Fibroblast of lung (primary cell): Measurements from ENCODE around the gene EZR. TPM values are rescaled to one million over a fixed set of nuclear protein-coding genes. Genes with fewer than 3 reads are reported as not detected.

Experiments
- DNase-seq, 2 donors: peaks; one replicate each; pipeline versions ENCODE4 v3.0.0 to v3.0.0-alpha.2; 2010; ENCODE audit warnings: low read depth in 2 of 2
- H2AFZ ChIP-seq: 2 replicates; pipeline ENCODE4 v1.5.1; 2012; ENCODE audit warnings: low read length, control low read depth, inconsistent platforms
- H3K27ac ChIP-seq: 2 replicates; pipeline ENCODE4 v1.5.1; 2011; ENCODE audit warnings: low read length, control low read depth; ENCODE audit not compliant: insufficient read depth
- H3K27me3 ChIP-seq: 2 replicates; pipeline ENCODE4 v1.5.1; 2011; ENCODE audit warnings: mild to moderate bottlenecking, low read length; ENCODE audit not compliant: control insufficient read depth, insufficient read depth
- H3K36me3 ChIP-seq: 2 replicates; pipeline ENCODE4 v1.5.1; 2011; ENCODE audit warnings: low read length; ENCODE audit not compliant: control insufficient read depth, insufficient read depth
- H3K4me1 ChIP-seq: 2 replicates; pipeline ENCODE4 v1.5.1; 2011; ENCODE audit warnings: low read length; ENCODE audit not compliant: control insufficient read depth, insufficient read depth; ENCODE audit errors: extremely low read depth
- H3K4me2 ChIP-seq: 2 replicates; pipeline ENCODE4 v1.5.1; 2011; ENCODE audit warnings: low read length, control low read depth; ENCODE audit not compliant: insufficient read depth; ENCODE audit errors: extremely low read depth
- H3K4me3 ChIP-seq, 4 experiments: fragments of 200-600 bp in 1 of 4; sonication (generic) in 1 of 4; replicated peaks in 1 of 4; 2 replicates each; pipeline ENCODE4 v1.5.1; 2011 to 2016; ENCODE audit warnings: low read length in 4 of 4, low read depth in 3 of 4, mild to moderate bottlenecking in 3 of 4, control low read depth in 2 of 4, inconsistent platforms in 1 of 4, mixed read lengths in 1 of 4; ENCODE audit not compliant: insufficient read depth in 1 of 4; ENCODE audit errors: control extremely low read depth in 1 of 4
- H3K79me2 ChIP-seq: 2 replicates; pipeline ENCODE4 v1.5.1; 2012; ENCODE audit warnings: mild to moderate bottlenecking, low read length, inconsistent platforms; ENCODE audit not compliant: control insufficient read depth, insufficient read depth
- H3K9ac ChIP-seq: 2 replicates; pipeline ENCODE4 v1.5.1; 2011; ENCODE audit warnings: mild to moderate bottlenecking, low read length, control low read depth; ENCODE audit not compliant: insufficient read depth
- H3K9me3 ChIP-seq: 2 replicates; pipeline ENCODE4 v1.5.1; 2012; ENCODE audit warnings: low read depth, low read length; ENCODE audit not compliant: control insufficient read depth, insufficient read depth
- H4K20me1 ChIP-seq: 2 replicates; pipeline ENCODE4 v1.5.1; 2011; ENCODE audit warnings: low read length; ENCODE audit not compliant: control insufficient read depth, insufficient read depth; ENCODE audit errors: extremely low read depth
- EZH2 ChIP-seq: IDR thresholded peaks from 2 replicates; pipeline ENCODE4 v1.5.1; 2012; ENCODE audit warnings: low read length, control low read depth, mild to moderate bottlenecking; ENCODE audit errors: missing control alignments
- polyA plus RNA-seq, 2 donors: library from polyadenylated mRNA; depleted of rRNA in 1 of 2; stranded (reverse) in 1 of 2; unstranded in 1 of 2; fragments of >200 nt; gene quantifications; 2 replicates each; pipeline ENCODE4 v1.2.1, GENCODE V29; 2011 to 2012; ENCODE audit warnings: missing spikeins in 1 of 2
- total RNA-seq: library from RNA; depleted of rRNA; stranded (reverse); fragments of >200 nt; gene quantifications from 2 replicates; pipeline ENCODE4 v1.2.1, GENCODE V29; 2014
- TF ChIP-seq, protein P1 (sequence below), 2 donors: IDR thresholded peaks in 1 of 2; conservative IDR thresholded peaks in 1 of 2; 1 replicate in 1 of 2; 2 replicates in 1 of 2; pipeline ENCODE4 v1.5.1; 2011 to 2012; ENCODE audit warnings: low read length in 2 of 2, control low read depth in 1 of 2, inconsistent platforms in 1 of 2, low read depth in 1 of 2, mild to moderate bottlenecking in 1 of 2

Gene EZR
- total and polyA plus RNA-seq, 2 donors (not counting 1 experiment from before 2014, with no cell fraction given): 89.0 to 132 TPM

DNA sequence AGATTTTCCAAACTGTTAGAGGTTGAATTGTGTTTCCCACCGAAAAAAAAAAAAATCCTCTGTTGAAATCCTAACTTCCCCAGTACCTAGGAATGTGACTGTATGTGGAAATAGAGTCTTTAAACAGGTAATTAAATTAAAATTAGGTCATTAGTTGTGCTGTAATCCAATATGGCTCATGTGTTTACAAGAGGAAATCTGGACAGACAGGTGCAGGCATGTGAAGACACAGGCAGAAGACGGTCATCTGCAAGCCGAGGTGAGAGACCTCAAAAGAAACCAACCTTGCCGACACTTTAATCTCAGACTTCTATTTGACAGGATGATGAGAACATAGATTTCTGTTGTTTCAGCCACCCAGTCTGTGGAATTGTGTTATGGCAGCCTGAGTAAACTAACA, 28.6 kb upstream of the EZR start:
- no peak for TF ChIP-seq EZH2
- TF ChIP-seq, protein P1, sequence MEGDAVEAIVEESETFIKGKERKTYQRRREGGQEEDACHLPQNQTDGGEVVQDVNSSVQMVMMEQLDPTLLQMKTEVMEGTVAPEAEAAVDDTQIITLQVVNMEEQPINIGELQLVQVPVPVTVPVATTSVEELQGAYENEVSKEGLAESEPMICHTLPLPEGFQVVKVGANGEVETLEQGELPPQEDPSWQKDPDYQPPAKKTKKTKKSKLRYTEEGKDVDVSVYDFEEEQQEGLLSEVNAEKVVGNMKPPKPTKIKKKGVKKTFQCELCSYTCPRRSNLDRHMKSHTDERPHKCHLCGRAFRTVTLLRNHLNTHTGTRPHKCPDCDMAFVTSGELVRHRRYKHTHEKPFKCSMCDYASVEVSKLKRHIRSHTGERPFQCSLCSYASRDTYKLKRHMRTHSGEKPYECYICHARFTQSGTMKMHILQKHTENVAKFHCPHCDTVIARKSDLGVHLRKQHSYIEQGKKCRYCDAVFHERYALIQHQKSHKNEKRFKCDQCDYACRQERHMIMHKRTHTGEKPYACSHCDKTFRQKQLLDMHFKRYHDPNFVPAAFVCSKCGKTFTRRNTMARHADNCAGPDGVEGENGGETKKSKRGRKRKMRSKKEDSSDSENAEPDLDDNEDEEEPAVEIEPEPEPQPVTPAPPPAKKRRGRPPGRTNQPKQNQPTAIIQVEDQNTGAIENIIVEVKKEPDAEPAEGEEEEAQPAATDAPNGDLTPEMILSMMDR (conservative IDR thresholded peaks at IDR 0.05 in 1 of 2, IDR thresholded peaks at IDR 0.05 in 1 of 2; ENCODE audit: low read depth in 1 of 2, low read length in 2 of 2): no peak
- no peak overlapping the region for H3K27ac ChIP-seq

DNA sequence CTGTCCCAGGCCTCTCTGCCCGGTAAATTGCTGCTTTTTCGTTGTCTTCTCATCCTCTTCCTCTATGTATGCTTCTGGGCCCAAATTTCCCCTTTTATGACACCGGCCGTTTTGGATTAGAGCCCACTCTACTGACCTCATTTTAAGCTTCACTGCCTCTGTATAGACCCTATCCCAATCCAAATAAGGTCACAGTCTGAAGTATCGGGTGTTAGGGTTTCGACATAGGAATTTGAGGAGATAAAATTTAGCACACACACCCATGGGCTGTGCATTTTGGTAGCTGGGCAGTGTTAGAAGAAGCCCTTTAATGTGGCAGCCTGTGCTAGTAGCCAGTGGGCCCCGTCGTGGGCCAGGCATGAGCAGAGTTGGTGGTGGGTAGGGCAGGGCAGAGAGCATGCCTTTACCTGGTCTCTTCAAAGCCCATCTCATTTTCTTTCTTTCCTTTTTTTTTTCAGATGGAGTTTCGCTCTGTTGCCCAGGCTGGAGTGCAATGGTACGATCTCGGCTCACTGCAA, 27.9 kb upstream of the EZR start:
- H3K79me2 ChIP-seq: no peaks in the 10 kb centered on the region
- peak in 1 of 2 donors; percentile 69 for DNase-seq
- TF ChIP-seq, protein P1 (conservative IDR thresholded peaks at IDR 0.05 in 1 of 2, IDR thresholded peaks at IDR 0.05 in 1 of 2; ENCODE audit: low read depth in 1 of 2, low read length in 2 of 2): no peak
- TF ChIP-seq EZH2: no peak
- H3K36me3 ChIP-seq: no peaks in the 10 kb centered on the region
- H3K4me3 ChIP-seq: no peak overlapping the region
- no peaks in the 10 kb centered on the region for H4K20me1 ChIP-seq
- H3K27me3 ChIP-seq: no peaks in the 10 kb centered on the region
- no peak overlapping the region for H3K9ac ChIP-seq
- H3K4me1 ChIP-seq: peaks cover 6% of the 10 kb centered on the region
- H2AFZ ChIP-seq: no peak overlapping the region
- H3K27ac ChIP-seq: no peak overlapping the region
- no peak overlapping the region for H3K4me2 ChIP-seq
- H3K9me3 ChIP-seq: no peaks in the 10 kb centered on the region

More for the DNA sequence above, 28.6 kb upstream of the EZR start:
- Histone ChIP-seq H3K4me2 (no peak overlapping the region), H3K36me3 (no peaks in the 10 kb centered on the region), H3K79me2 (no peaks in the 10 kb centered on the region), H3K27me3 (no peaks in the 10 kb centered on the region), H3K9me3 (no peaks in the 10 kb centered on the region), H3K4me3 (no peak overlapping the region), H2AFZ (no peak overlapping the region), H3K9ac (no peak overlapping the region), H4K20me1 (no peaks in the 10 kb centered on the region), H3K4me1 (peaks cover 7% of the 10 kb centered on the region)
- DNase-seq: no peak

DNA sequence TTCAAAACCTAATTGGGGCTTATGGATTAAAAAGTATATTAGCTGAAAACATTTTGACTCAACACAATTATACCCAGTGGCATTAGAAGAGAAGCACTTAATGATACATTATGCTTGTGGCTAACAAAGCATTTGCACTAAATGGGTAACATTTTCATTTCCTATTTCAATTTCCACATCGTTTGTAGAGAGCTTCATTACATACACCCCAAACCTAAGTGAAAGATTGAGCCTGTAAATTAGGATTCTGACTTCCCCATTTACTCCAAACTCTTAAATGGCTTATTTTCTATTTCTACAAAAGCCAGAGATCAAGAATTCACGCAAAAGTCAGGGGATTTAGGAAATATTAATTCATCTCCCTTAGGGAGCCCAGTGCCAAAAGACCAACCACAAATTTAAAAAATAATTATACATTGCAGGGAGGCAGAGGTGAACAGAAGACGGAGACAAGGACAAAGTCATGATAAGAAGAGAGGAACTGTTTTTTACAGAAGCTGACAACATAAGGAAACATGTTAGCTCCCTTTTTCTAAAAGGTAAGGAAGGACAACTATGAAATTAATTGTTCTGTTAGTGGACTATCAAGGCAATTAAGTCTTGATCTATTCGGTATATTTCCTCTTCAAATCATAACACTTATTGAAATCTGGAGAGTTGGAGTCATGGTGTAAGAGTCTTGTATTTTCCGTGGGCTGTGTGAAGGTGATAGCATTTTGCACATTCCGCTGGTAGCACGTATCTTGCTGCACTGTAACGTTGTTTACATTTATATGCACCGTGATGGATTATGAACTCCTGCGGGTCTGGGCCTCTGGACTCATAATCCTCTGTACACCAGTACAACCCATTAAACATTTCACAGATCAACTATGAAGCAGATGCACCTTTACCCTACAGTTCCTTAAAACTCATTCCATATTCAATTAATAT, 24.8 kb upstream of the EZR start:
- TF ChIP-seq, protein P1 (conservative IDR thresholded peaks at IDR 0.05 in 1 of 2, IDR thresholded peaks at IDR 0.05 in 1 of 2; ENCODE audit: low read depth in 1 of 2, low read length in 2 of 2): no peak
- TF ChIP-seq EZH2: no peak
- Histone ChIP-seq H3K9ac (no peak overlapping the region), H3K4me2 (no peak overlapping the region), H3K36me3 (no peaks in the 10 kb centered on the region), H3K27ac (no peak overlapping the region), H3K9me3 (no peaks in the 10 kb centered on the region), H3K4me1 (no peaks in the 10 kb centered on the region), H3K79me2 (no peaks in the 10 kb centered on the region), H2AFZ (no peak overlapping the region), H3K4me3 (no peak overlapping the region), H3K27me3 (no peaks in the 10 kb centered on the region), H4K20me1 (no peaks in the 10 kb centered on the region)
- no peak for DNase-seq
